GM12878 (cell line): ENCODE measurements around the gene LRRC14B.

Experiments
- CHD4 ChIP-seq: fragments of 200-600 bp; sonication (generic); IDR thresholded peaks from 2 replicates; pipeline ENCODE4 v1.6.1; 2016; ENCODE audit warnings: mild to moderate bottlenecking
- EP300 ChIP-seq, 2 experiments: fragments of 150-350 bp in 1 of 2; IDR thresholded peaks; 2 replicates each; pipeline ENCODE4 v1.6.1; 2011 to 2012; ENCODE audit warnings: low read depth in 2 of 2, low read length in 2 of 2, borderline replicate concordance in 1 of 2, improper control_type of control experiment in 1 of 2, inconsistent platforms in 1 of 2; ENCODE audit not compliant: control insufficient read depth in 1 of 2
- ESRRA ChIP-seq: IDR thresholded peaks from 2 replicates; pipeline ENCODE4 v1.6.1; 2012; ENCODE audit warnings: mild to moderate bottlenecking, low read length, improper control_type of control experiment
- HDGF ChIP-seq: fragments of 450-650 bp; IDR thresholded peaks from 2 replicates; pipeline ENCODE4 v1.6.1; 2016; ENCODE audit warnings: antibody characterized with exemption
- SMARCA5 ChIP-seq: fragments of 450-650 bp; IDR thresholded peaks from 2 replicates; pipeline ENCODE4 v1.6.1; 2017; ENCODE audit warnings: mild to moderate bottlenecking
- TF ChIP-seq, protein P1 (sequence below), 3 experiments: IDR thresholded peaks in 2 of 3; conservative IDR thresholded peaks in 1 of 3; 2 replicates each; pipeline ENCODE4 v1.5.1; 2011; ENCODE audit warnings: low read depth in 3 of 3, low read length in 3 of 3, mild to moderate bottlenecking in 3 of 3, control low read depth in 2 of 3, moderate library complexity in 2 of 3, inconsistent platforms in 1 of 3, mixed read lengths in 1 of 3; ENCODE audit not compliant: control insufficient read depth in 2 of 3, insufficient read depth in 1 of 3; ENCODE audit errors: extremely low read depth in 1 of 3
- TF ChIP-seq, protein P2 (sequence below): IDR thresholded peaks from 2 replicates; pipeline ENCODE4 v1.6.1; 2012; ENCODE audit warnings: low read length, inconsistent platforms
- TF ChIP-seq, protein P3 (sequence below): IDR thresholded peaks from 2 replicates; pipeline ENCODE4 v1.6.1; 2011; ENCODE audit warnings: low read depth, low read length, improper control_type of control experiment, borderline replicate concordance

DNA sequence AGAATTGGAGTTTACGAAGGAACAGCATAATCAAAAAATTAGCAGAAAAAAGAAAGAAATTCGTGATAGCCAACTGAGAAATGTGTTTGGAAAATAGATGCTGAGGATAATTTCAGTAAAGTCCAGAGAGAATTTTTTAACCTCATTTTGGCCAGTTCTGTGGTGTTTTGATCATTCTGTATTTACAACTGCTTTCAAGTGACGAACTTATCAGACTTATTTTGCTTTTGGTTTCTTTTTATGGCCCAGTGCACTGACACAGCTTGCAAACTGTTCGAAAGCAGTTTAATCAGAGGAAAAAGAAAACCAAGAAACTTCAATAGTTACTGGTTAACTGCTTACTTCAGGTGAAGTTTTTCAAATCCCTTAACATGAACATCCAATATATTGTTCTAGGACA, 28.7 kb downstream of the LRRC14B start:
- TF ChIP-seq, protein P1, sequence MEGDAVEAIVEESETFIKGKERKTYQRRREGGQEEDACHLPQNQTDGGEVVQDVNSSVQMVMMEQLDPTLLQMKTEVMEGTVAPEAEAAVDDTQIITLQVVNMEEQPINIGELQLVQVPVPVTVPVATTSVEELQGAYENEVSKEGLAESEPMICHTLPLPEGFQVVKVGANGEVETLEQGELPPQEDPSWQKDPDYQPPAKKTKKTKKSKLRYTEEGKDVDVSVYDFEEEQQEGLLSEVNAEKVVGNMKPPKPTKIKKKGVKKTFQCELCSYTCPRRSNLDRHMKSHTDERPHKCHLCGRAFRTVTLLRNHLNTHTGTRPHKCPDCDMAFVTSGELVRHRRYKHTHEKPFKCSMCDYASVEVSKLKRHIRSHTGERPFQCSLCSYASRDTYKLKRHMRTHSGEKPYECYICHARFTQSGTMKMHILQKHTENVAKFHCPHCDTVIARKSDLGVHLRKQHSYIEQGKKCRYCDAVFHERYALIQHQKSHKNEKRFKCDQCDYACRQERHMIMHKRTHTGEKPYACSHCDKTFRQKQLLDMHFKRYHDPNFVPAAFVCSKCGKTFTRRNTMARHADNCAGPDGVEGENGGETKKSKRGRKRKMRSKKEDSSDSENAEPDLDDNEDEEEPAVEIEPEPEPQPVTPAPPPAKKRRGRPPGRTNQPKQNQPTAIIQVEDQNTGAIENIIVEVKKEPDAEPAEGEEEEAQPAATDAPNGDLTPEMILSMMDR (IDR thresholded peaks at IDR 0.05 in 2 of 3, conservative IDR thresholded peaks at IDR 0.05 in 1 of 3; ENCODE audit: control insufficient read depth in 2 of 3, extremely low read depth in 1 of 3, insufficient read depth in 1 of 3, low read depth in 3 of 3, low read length in 3 of 3) = no peak
- no peak for TF ChIP-seq EP300 (IDR thresholded peaks at IDR 0.05; ENCODE audit: borderline replicate concordance in 1 of 2, control insufficient read depth in 1 of 2, low read depth in 2 of 2, low read length in 2 of 2)
- TF ChIP-seq SMARCA5 = no peak
- no peak for TF ChIP-seq ESRRA
- no peak for TF ChIP-seq CHD4
- TF ChIP-seq HDGF = no peak
- TF ChIP-seq, protein P2, sequence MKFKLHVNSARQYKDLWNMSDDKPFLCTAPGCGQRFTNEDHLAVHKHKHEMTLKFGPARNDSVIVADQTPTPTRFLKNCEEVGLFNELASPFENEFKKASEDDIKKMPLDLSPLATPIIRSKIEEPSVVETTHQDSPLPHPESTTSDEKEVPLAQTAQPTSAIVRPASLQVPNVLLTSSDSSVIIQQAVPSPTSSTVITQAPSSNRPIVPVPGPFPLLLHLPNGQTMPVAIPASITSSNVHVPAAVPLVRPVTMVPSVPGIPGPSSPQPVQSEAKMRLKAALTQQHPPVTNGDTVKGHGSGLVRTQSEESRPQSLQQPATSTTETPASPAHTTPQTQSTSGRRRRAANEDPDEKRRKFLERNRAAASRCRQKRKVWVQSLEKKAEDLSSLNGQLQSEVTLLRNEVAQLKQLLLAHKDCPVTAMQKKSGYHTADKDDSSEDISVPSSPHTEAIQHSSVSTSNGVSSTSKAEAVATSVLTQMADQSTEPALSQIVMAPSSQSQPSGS = no peak
- TF ChIP-seq, protein P3, sequence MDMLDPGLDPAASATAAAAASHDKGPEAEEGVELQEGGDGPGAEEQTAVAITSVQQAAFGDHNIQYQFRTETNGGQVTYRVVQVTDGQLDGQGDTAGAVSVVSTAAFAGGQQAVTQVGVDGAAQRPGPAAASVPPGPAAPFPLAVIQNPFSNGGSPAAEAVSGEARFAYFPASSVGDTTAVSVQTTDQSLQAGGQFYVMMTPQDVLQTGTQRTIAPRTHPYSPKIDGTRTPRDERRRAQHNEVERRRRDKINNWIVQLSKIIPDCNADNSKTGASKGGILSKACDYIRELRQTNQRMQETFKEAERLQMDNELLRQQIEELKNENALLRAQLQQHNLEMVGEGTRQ = no peak
